ENCODE results near the gene RNGTT.
A peak's percentile ranks its signal among the peaks of the same experiment; 100 is the strongest.
"Not testable (repeated sequence)": the region's sequence is repeated elsewhere in the genome, so short reads cannot be mapped to it uniquely, and the experiment has no call there.

The RNGTT gene

GRCh38 chr6:88780714-88781389, 182.6 kb downstream of the RNGTT start:
- Mint-ChIP-seq H3K36me3 (ENCODE audit: low read depth) (peaks cover 23% of the 10 kb centered on the region), H3K27ac (no peak overlapping the region)

GRCh38 chr6:88775866-88776571, 187.4 kb downstream of the RNGTT start:
- H3K27me3 Mint-ChIP-seq (ENCODE audit: low read depth), result no peaks in the 10 kb centered on the region
- TF ChIP-seq CTCF (IDR thresholded peaks at IDR 0.05; ENCODE audit: unreplicated experiment in 3 of 3), result no peak
- no peak overlapping the region for H3K4me3 Mint-ChIP-seq
- H3K4me1 Mint-ChIP-seq, result no peaks in the 10 kb centered on the region
- H3K36me3 Mint-ChIP-seq (ENCODE audit: low read depth), result peaks cover 34% of the 10 kb centered on the region
- H3K27ac Mint-ChIP-seq, result no peak overlapping the region
- H3K9me3 Mint-ChIP-seq, result peaks cover 6% of the 10 kb centered on the region

More at GRCh38 chr6:88780714-88781389, 182.6 kb downstream of the RNGTT start:
- Mint-ChIP-seq H3K4me3 (no peak overlapping the region), H3K27me3 (ENCODE audit: low read depth) (no peaks in the 10 kb centered on the region), H3K9me3 (peaks cover 2% of the 10 kb centered on the region), H3K4me1 (no peaks in the 10 kb centered on the region)
- peak; percentile 71 to 86 (median 77) for TF ChIP-seq CTCF (IDR thresholded peaks at IDR 0.05; ENCODE audit: unreplicated experiment in 3 of 3)

- H3K4me3 Mint-ChIP-seq; H3K36me3 Mint-ChIP-seq (ENCODE audit: low read depth): not testable (repeated sequence)
Measured at GRCh38 chr6:88768114-88768513, 195.3 kb downstream of the RNGTT start.

GRCh38 chr6:88764081-88764480, 199.3 kb downstream of the RNGTT start:
- Mint-ChIP-seq H3K9me3 (no peaks in the 10 kb centered on the region), H3K27me3 (ENCODE audit: low read depth) (no peaks in the 10 kb centered on the region), H3K4me3 (no peak overlapping the region), H3K4me1 (no peaks in the 10 kb centered on the region), H3K27ac (no peak overlapping the region), H3K36me3 (ENCODE audit: low read depth) (peaks cover 11% of the 10 kb centered on the region)
- TF ChIP-seq CTCF (IDR thresholded peaks at IDR 0.05; ENCODE audit: unreplicated experiment in 3 of 3), result no peak

More at GRCh38 chr6:88768114-88768513, 195.3 kb downstream of the RNGTT start:
- H3K27ac Mint-ChIP-seq; H3K27me3 Mint-ChIP-seq (ENCODE audit: low read depth); H3K4me1 Mint-ChIP-seq; H3K9me3 Mint-ChIP-seq: not testable (repeated sequence)

GRCh38 chr6:88763160-88763559, 200.3 kb downstream of the RNGTT start:
- H3K9me3 Mint-ChIP-seq, result no peaks in the 10 kb centered on the region
- H3K4me3 Mint-ChIP-seq, result no peak overlapping the region
- no peak overlapping the region for H3K27ac Mint-ChIP-seq
- no peak for TF ChIP-seq CTCF (IDR thresholded peaks at IDR 0.05; ENCODE audit: unreplicated experiment in 3 of 3)
- no peaks in the 10 kb centered on the region for H3K27me3 Mint-ChIP-seq (ENCODE audit: low read depth)
- H3K4me1 Mint-ChIP-seq, result no peaks in the 10 kb centered on the region
- peaks cover 13% of the 10 kb centered on the region for H3K36me3 Mint-ChIP-seq (ENCODE audit: low read depth)

- TF ChIP-seq CTCF (IDR thresholded peaks at IDR 0.05; ENCODE audit: unreplicated experiment in 3 of 3), result no peak
- no peaks in the 10 kb centered on the region for H3K4me1 Mint-ChIP-seq
- no peaks in the 10 kb centered on the region for H3K27me3 Mint-ChIP-seq (ENCODE audit: low read depth)
- H3K9me3 Mint-ChIP-seq, result no peaks in the 10 kb centered on the region
- H3K27ac Mint-ChIP-seq, result no peak overlapping the region
- H3K4me3 Mint-ChIP-seq, result no peak overlapping the region
- peaks cover 13% of the 10 kb centered on the region for H3K36me3 Mint-ChIP-seq (ENCODE audit: low read depth)
Measured at GRCh38 chr6:88761237-88762031, 202.0 kb downstream of the RNGTT start.

Measured in nephron (organoid).